Dermis blood vessel endothelial cell (primary cell): ENCODE data around the gene TPD52L2. TPM values are rescaled to one million over a fixed set of nuclear protein-coding genes. Genes with fewer than 3 reads are reported as not detected.

Source experiments
- DNase-seq: peaks from one replicate; pipeline ENCODE4 v3.0.0; 2010
- total RNA-seq: library from RNA; depleted of rRNA; stranded (reverse); fragments of >200 nt; gene quantifications from 2 replicates; pipeline ENCODE4 v1.2.3, GENCODE V29; 2014

Gene TPD52L2
- total RNA-seq, 1 donor from 2014 or later, result 169 TPM

DNA sequence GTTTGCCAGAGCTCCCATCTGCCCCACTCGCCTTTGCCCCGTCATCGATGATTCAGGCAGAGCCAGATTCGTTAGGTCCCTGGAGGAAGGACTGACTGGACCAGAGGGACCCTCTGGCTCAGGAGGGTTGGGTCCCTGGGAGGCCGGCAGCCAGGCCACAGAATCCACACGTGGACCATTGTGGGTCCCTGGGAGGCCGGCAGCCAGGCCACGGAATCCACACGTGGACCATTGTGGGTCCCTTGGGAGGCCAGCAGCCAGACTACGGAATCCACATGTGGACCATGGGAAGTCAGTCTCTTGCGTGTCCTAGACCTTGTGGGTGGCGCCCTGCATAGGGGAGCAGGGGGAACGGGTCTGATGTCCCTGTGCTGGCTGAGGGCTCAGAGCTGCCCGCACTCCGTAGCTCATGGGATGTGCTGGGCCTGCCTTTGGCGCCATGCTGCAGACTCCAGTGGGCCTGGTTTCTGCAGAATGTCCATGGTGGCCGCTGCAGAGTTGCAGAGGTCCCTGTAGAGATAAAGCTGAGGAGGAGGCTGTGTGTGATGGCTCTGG, 67.6 kb downstream of the TPD52L2 start:
- DNase-seq, result no peak

DNA sequence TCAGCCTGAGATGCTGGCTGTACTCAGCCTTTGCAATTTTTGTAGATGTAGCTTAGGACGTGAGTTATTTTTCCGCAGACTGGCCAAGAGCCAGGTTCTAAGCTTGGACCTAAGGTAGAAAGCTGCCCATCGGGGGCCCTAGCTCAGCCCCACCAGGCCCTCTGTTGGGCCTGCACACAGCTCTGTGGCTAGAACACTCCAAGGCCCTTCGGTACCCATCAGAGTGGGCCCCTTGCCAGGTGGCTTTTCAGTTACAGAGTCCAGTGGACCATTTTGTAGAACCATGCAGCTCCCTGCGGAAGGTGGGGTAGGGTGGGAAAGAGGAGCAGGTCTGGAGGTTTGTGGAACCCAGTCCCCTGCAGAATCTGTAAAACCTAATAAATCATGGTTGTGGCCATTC, 68.6 kb downstream of the TPD52L2 start:
- no peak for DNase-seq

DNA sequence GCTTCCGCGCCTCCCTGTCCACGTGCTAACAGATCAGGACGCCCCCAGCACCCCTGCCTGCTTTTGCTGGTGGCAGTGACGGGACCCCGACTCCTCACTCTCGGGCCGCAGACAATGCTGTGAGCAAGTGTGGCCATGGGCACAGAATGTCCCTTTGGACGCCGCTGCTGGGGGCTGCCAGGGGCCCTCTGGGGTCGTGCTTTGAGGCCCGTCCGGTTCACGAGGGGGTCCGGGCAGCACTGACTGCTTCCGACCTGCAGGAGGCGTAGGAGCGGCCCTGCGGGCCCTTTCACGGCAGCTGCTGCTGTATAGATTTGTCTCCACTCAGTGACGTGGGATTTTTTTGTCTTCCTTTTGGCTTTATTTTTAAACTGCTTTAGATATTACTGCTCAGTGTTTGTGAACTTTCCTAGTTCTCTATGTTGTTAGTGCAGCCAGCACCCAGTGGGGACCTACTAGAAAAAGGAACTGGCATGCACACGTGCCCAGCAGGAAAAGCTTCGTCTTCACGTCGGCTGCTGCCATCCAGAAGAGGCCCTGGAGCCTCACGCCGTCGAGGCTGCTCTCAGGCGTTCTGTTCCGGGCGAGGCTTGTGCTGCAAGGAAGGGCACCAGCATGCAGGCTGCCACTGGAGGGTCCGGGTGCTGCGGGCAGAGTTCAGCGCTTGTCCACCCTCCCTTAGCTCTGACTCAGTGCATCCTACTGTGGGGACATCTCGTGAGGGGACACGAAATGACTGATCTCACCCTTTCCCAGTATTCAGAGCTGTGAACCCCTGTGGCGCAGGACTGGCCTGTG, 69.4 kb downstream of the TPD52L2 start:
- peak; percentile 36 for DNase-seq

DNA sequence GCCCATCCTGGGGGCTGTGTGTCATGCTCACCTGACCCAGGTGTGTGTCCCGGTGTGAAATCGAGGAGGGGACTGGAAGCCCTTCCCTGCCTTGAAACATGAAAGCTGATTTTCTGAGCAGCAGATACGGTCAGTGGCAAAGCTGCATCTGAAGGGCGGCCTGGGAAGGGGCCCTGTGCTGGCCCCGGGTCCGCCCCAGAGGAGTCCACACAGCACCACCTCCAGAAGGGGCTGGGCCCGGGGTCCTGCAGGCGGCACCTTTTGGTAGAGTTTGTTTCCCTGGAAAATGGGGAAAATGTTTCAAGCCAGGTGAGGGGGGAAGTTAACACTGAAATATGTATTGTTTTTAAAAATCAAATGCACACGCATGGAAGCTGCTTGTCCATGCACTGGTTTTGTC, 70.4 kb downstream of the TPD52L2 start:
- DNase-seq, result no peak

DNA sequence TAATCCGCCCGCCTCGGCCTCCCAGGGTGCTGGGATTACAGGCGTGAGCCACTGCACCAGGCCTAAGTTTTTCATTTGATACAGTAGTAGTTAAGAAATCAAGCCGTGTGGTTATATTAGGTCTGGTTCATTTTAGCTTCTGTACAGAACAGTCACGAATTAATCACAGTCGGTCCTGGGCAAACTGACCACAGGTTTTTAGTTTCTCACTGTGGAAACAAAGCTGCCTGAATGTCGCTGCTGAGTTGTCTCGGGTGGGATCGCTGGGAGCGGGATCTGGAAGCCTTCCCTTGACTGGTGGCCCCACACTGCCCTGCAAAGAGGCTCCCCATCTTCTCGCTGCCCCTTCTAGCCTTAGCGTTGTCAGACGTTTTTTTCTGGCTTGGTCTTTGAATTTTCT, 72.5 kb downstream of the TPD52L2 start:
- no peak for DNase-seq

DNA sequence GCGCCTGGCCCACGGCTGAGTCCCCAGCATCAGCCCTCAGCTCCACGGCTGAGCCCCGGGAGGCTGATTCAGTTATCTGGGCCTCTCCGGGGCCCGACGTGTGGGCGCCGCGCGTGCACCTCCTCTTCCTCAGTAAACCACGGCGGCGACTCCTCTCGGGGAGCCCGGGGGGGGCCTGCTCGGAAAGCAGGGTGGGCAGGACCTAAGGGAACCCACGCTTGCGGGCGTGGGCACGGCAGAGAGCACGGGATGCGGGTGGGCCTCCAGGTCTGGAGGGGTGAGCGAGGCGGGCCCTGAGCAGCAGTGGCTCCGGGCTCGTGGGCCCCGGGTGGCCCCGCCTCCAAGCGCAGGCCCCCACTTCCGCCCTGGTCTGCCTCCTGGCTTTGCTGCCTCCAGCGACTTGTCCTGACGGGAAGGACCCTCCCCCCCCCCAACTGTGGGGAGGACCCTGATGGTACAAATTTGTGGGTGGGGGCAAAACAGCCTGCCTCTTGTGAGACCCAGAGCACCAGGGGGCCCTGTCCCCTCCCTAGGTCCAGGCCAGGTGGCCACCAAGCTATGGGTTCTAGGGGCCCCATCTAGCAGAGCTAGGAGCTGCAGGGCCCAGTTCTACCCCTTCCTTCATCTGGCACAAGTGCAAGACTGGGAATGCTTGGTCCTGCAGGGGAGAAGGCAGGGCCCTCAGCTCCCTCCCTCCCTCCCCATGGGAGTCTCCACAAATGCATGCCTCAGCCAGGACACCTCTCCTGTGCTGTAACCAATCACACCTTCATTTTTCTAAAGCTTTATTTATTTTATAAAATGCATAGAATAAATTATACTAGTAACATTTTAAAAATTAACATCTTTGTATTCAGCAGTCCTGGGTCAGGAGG, 74.2 kb downstream of the TPD52L2 start:
- no peak for DNase-seq

DNA sequence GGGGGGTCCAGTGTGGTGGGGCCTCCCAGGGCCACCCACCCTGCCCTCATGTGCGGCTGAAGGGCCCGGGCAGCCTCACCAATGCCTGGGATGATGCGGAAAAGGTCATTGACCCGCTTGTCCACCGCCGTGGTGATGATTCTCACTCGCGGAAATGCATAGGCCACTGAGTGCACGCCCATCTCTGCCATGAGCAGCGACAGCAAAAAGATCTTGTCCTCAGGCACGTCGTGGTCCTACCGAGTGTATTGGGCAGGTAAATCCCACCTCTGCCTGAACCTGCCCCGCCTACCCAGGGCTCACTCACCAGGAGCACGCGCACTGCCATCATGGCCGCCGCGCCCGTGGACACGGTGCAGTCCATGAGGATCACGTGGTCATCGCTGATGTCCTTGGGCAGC, 75.0 kb downstream of the TPD52L2 start:
- DNase-seq, result no peak

DNA sequence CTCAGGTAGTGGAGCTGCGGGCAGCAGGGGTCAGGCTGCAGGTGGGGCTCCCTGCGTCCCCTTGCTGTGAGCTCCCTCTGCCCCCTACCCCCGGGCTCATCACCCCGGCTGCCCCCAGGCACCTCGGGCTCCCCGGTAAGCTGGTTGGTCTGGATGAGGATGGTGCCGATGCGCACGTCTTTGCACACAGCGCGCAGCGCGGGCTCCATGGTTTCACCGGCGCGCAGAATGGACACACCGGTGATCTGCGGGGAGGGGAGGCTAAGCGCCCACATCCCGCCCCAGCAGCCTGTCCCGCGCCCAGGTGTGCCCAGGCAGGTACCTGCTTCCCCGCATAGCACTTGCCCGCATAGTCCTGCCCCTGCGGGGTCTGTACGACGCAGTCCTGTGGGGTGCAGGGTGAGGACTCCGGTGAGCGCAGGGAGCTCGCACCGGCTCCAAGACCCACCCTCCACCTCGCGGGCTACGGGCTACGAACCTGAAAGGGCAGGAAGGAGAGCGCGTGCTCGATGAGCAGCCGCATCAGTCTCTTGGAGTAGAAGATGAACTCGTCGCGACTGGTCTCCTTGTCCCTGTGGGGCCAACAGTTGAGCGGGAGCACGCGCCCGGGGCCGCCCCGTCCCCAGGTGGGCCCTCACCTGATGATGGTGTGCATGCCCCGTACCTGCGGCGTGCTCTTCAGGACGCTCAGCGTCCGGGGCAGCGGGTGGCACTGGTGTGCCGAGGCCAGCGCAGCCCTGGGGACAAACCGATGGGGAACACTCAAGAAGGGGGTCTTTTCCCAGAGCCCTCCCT, 75.6 kb downstream of the TPD52L2 start:
- no peak for DNase-seq

Other genes starting within 250 kb of the TPD52L2 start
- gene GMEB2, start 238.2 kb upstream of the TPD52L2 start, total RNA-seq, result 10.9 and 18.7 TPM in 2 replicates
- gene STMN3, start 211.8 kb upstream of the TPD52L2 start, total RNA-seq, result 0.85 and 1.2 TPM in 2 replicates
- 13.4 and 17.9 TPM in 2 replicates for gene RTEL1, start 207.0 kb upstream of the TPD52L2 start, total RNA-seq
- gene TNFRSF6B, start 168.6 kb upstream of the TPD52L2 start, total RNA-seq, result 16.8 and 22.0 TPM in 2 replicates
- gene ARFRP1, start 157.3 kb upstream of the TPD52L2 start, total RNA-seq, result 46.9 and 48.3 TPM in 2 replicates
- 25.6 and 29.1 TPM in 2 replicates for gene ZGPAT, start 157.2 kb upstream of the TPD52L2 start, total RNA-seq
- gene LIME1, start 128.6 kb upstream of the TPD52L2 start, total RNA-seq, result 3.4 and 3.7 TPM in 2 replicates
- 11.7 and 24.1 TPM in 2 replicates for gene SLC2A4RG, start 125.5 kb upstream of the TPD52L2 start, total RNA-seq
- 41.2 and 67.4 TPM in 2 replicates for gene ZBTB46, start 34.0 kb upstream of the TPD52L2 start, total RNA-seq
- gene ABHD16B, start 3.8 kb upstream of the TPD52L2 start, total RNA-seq, result not detected in 2 replicates
- gene DNAJC5, start 29.9 kb downstream of the TPD52L2 start, total RNA-seq, result 90.9 and 98.3 TPM in 2 replicates
- gene UCKL1, start 91.1 kb downstream of the TPD52L2 start, total RNA-seq, result 40.7 and 46.4 TPM in 2 replicates
- gene ZNF512B, start 104.7 kb downstream of the TPD52L2 start, total RNA-seq, result 10.0 and 14.5 TPM in 2 replicates
- gene SAMD10, start 114.4 kb downstream of the TPD52L2 start, total RNA-seq, result 4.3 and 6.1 TPM in 2 replicates
- gene PRPF6, start 115.9 kb downstream of the TPD52L2 start, total RNA-seq, result 79.6 and 94.2 TPM in 2 replicates
- gene C20orf204, start 170.9 kb downstream of the TPD52L2 start, total RNA-seq, result 11.2 and 13.3 TPM in 2 replicates
- 82.5 and 123 TPM in 2 replicates for gene SOX18, start 184.4 kb downstream of the TPD52L2 start, total RNA-seq
- 35.8 and 45.9 TPM in 2 replicates for gene TCEA2, start 197.9 kb downstream of the TPD52L2 start, total RNA-seq
- 29.3 and 44.6 TPM in 2 replicates for gene RGS19, start 214.2 kb downstream of the TPD52L2 start, total RNA-seq
- gene OPRL1, start 214.8 kb downstream of the TPD52L2 start, total RNA-seq, result 3.2 and 5.4 TPM in 2 replicates
- gene LKAAEAR1, start 219.1 kb downstream of the TPD52L2 start, total RNA-seq, result not detected in 2 replicates
- gene NPBWR2, start 242.3 kb downstream of the TPD52L2 start, total RNA-seq, result not detected in 2 replicates